ENCODE data around the gene ACADL. TPM values are rescaled to one million over a fixed set of nuclear protein-coding genes. Genes with fewer than 3 reads are reported as not detected.

The ACADL gene
- polyA plus RNA-seq, 1 donor from 2014 or later = not detected

- Histone ChIP-seq H3K4me2 (ENCODE audit: low read length) (no peak overlapping the region), H3K36me3 (ENCODE audit: insufficient read depth, low read length) (no peaks in the 10 kb centered on the region), H4K20me1 (ENCODE audit: insufficient read depth) (no peaks in the 10 kb centered on the region), H3K79me2 (replicated peaks; ENCODE audit: insufficient read depth, low read length) (peaks cover 50% of the 10 kb centered on the region), H2AFZ (ENCODE audit: low read depth, low read length) (no peak overlapping the region), H3K9me2 (ENCODE audit: insufficient read depth, low read length) (no peaks in the 10 kb centered on the region), H3K27ac (ENCODE audit: low read length) (no peak overlapping the region), H3F3A (ENCODE audit: insufficient read depth, low read length, poor library complexity, severe bottlenecking) (no peaks in the 10 kb centered on the region), H3K4me3 (ENCODE audit: low read length) (no peak overlapping the region), H3K9ac (ENCODE audit: low read length) (no peak overlapping the region), H3K9me3 (ENCODE audit: low read length) (no peaks in the 10 kb centered on the region), H3K27me3 (ENCODE audit: insufficient read depth, low read depth, low read length) (no peaks in the 10 kb centered on the region)
- TF ChIP-seq RAD21 (conservative IDR thresholded peaks at IDR 0.05) (no peak), TAF1 (IDR thresholded peaks at IDR 0.05; ENCODE audit: low read depth) (no peak), EP300 (conservative IDR thresholded peaks at IDR 0.05; ENCODE audit: poor library complexity, severe bottlenecking) (no peak)
These were observed 58.0 kb downstream of the ACADL start for GRCh38 chr2:210167227-210167626.

GRCh38 chr2:210162466-210163124, 62.7 kb downstream of the ACADL start:
- Histone ChIP-seq H3K79me2 (replicated peaks; ENCODE audit: insufficient read depth, low read length) (peaks cover 32% of the 10 kb centered on the region), H3K4me2 (ENCODE audit: low read length) (no peak overlapping the region), H3K9me2 (ENCODE audit: insufficient read depth, low read length) (no peaks in the 10 kb centered on the region), H2AFZ (ENCODE audit: low read depth, low read length) (no peak overlapping the region), H3K27ac (ENCODE audit: low read length) (no peak overlapping the region), H3F3A (ENCODE audit: insufficient read depth, low read length, poor library complexity, severe bottlenecking) (no peaks in the 10 kb centered on the region), H3K4me3 (ENCODE audit: low read length) (no peak overlapping the region), H3K36me3 (ENCODE audit: insufficient read depth, low read length) (no peaks in the 10 kb centered on the region), H4K20me1 (ENCODE audit: insufficient read depth) (no peaks in the 10 kb centered on the region), H3K9me3 (ENCODE audit: low read length) (no peaks in the 10 kb centered on the region), H3K27me3 (ENCODE audit: insufficient read depth, low read depth, low read length) (no peaks in the 10 kb centered on the region), H3K9ac (ENCODE audit: low read length) (no peak overlapping the region)
- TF ChIP-seq CTCF (IDR thresholded peaks at IDR 0.05; ENCODE audit: poor library complexity, severe bottlenecking) = no peak
- TF ChIP-seq RAD21 (conservative IDR thresholded peaks at IDR 0.05) = no peak
- TF ChIP-seq TAF1 (IDR thresholded peaks at IDR 0.05; ENCODE audit: low read depth) = no peak
- no peak for TF ChIP-seq SMC3 (conservative IDR thresholded peaks at IDR 0.05; ENCODE audit: poor library complexity)

DNA sequence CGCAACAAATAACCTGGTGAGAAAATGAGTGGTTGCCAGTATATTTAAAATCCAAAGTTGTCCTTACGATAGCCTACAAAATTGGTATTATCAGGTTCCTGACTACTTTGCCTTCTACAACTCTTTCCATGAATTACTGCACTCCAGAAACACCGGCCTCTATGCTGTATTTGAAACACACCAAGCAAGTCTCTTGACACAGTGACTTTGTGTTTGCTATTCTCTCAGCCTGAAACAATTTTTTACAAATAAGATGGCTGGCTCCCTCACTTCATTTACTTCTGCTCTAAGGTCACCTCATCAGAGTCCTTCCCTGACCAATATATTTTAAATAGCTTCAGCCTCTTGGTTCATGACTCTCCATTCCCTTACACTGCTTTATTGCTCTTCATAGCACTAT, 66.2 kb downstream of the ACADL start:
- no peak overlapping the region for H3K4me2 ChIP-seq (ENCODE audit: low read length)
- TF ChIP-seq REST (IDR thresholded peaks at IDR 0.05; ENCODE audit: borderline replicate concordance) = no peak
- no peak for TF ChIP-seq RAD21 (conservative IDR thresholded peaks at IDR 0.05)
- no peak for TF ChIP-seq CTCF (IDR thresholded peaks at IDR 0.05; ENCODE audit: poor library complexity, severe bottlenecking)
- no peak for TF ChIP-seq EP300 (conservative IDR thresholded peaks at IDR 0.05; ENCODE audit: poor library complexity, severe bottlenecking)
- TF ChIP-seq TAF1 (IDR thresholded peaks at IDR 0.05; ENCODE audit: low read depth) = no peak
- TF ChIP-seq EZH2 (IDR thresholded peaks at IDR 0.05; ENCODE audit: borderline replicate concordance, insufficient read depth, low read length, poor library complexity, severe bottlenecking) = no peak
- no peak for TF ChIP-seq MXI1 (conservative IDR thresholded peaks at IDR 0.05; ENCODE audit: poor library complexity, severe bottlenecking)
- no peak for TF ChIP-seq SMC3 (conservative IDR thresholded peaks at IDR 0.05; ENCODE audit: poor library complexity)
- TF ChIP-seq POLR2AphosphoS5 (IDR thresholded peaks at IDR 0.05) = no peak
- H3K9me3 ChIP-seq (ENCODE audit: low read length) = no peaks in the 10 kb centered on the region
- H3K9me2 ChIP-seq (ENCODE audit: insufficient read depth, low read length) = no peaks in the 10 kb centered on the region
- no peak overlapping the region for H3K27ac ChIP-seq (ENCODE audit: low read length)
- H3K27me3 ChIP-seq (ENCODE audit: insufficient read depth, low read depth, low read length) = no peaks in the 10 kb centered on the region
- H3K9ac ChIP-seq (ENCODE audit: low read length) = no peak overlapping the region
- H3K36me3 ChIP-seq (ENCODE audit: insufficient read depth, low read length) = no peaks in the 10 kb centered on the region
- peaks cover 6% of the 10 kb centered on the region for H3K79me2 ChIP-seq (replicated peaks; ENCODE audit: insufficient read depth, low read length)
- no peaks in the 10 kb centered on the region for H4K20me1 ChIP-seq (ENCODE audit: insufficient read depth)
- H2AFZ ChIP-seq (ENCODE audit: low read depth, low read length) = no peak overlapping the region
- no peaks in the 10 kb centered on the region for H3F3A ChIP-seq (ENCODE audit: insufficient read depth, low read length, poor library complexity, severe bottlenecking)
- H3K4me3 ChIP-seq (ENCODE audit: low read length) = no peak overlapping the region
